ENCODE results near the gene SLF2.

SLF2 gene, protein sequence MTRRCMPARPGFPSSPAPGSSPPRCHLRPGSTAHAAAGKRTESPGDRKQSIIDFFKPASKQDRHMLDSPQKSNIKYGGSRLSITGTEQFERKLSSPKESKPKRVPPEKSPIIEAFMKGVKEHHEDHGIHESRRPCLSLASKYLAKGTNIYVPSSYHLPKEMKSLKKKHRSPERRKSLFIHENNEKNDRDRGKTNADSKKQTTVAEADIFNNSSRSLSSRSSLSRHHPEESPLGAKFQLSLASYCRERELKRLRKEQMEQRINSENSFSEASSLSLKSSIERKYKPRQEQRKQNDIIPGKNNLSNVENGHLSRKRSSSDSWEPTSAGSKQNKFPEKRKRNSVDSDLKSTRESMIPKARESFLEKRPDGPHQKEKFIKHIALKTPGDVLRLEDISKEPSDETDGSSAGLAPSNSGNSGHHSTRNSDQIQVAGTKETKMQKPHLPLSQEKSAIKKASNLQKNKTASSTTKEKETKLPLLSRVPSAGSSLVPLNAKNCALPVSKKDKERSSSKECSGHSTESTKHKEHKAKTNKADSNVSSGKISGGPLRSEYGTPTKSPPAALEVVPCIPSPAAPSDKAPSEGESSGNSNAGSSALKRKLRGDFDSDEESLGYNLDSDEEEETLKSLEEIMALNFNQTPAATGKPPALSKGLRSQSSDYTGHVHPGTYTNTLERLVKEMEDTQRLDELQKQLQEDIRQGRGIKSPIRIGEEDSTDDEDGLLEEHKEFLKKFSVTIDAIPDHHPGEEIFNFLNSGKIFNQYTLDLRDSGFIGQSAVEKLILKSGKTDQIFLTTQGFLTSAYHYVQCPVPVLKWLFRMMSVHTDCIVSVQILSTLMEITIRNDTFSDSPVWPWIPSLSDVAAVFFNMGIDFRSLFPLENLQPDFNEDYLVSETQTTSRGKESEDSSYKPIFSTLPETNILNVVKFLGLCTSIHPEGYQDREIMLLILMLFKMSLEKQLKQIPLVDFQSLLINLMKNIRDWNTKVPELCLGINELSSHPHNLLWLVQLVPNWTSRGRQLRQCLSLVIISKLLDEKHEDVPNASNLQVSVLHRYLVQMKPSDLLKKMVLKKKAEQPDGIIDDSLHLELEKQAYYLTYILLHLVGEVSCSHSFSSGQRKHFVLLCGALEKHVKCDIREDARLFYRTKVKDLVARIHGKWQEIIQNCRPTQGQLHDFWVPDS

DNA sequence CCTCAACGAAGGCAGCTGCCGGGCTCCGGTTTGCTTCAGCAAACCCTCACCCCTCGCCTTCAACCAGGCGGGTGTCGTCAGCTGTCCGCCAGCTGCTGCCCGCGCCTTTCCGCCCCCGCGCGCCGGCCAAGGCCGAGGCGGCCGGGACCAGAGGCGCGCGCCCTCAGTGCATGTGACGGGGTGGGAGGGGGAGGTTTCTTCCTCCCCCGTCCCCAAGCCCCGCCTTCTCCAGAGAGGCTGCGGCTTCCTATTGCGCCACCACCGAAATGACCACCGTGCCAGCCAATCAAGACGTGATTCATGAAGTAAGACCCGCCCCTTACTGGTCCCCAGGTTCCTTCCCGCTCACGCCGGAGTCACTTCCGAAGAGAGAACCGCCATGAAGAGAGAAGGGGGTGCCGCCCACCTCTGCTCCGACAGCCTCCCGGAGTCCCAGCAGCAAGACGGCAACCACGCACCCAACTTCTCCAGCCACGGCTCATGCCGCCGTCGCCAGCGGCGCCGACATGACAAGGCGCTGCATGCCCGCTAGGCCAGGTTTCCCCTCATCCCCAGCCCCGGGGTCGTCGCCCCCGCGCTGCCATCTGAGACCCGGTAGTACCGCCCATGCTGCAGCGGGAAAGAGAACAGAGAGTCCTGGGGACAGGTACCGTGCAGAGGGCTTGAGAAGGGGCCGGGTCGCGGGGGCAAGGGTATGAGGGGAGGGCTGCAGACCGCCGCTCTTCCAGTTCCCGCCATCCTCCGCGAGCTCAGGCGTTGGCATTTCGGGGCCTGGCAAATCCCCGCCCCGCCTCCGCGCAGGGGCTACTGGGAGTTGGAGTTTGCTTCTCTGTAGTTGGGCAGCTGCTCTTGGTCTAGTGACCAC lies at the start of gene SLF2:
Gene SLF2 (plus strand): TSS at position 359 of the 865 bp plus-strand sequence. CDS start 148 bp downstream, at position 507.
- peak; percentile 82 to 93 for DNase-seq

DNA sequence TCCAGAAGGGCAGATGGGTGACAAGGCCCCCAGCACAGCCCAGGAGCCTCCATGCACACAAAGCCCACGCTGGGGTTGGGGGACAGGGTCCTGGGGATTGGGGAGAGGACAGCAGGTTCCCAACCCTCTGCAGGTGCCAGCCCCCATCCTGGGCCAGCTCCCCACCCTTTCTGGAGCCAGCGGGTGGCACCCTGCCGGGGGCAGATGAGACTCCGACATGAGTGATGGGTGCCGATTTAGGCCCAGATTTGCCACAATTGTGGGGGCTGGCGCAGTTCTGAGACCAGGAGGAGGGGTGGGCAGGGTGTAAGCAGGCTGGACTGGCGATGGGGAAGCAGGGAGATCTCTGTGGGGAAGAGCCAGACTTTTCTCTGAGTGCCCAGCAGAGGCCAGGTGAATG lies 49.3 kb upstream of the SLF2 start:
- DNase-seq: no peak

DNA sequence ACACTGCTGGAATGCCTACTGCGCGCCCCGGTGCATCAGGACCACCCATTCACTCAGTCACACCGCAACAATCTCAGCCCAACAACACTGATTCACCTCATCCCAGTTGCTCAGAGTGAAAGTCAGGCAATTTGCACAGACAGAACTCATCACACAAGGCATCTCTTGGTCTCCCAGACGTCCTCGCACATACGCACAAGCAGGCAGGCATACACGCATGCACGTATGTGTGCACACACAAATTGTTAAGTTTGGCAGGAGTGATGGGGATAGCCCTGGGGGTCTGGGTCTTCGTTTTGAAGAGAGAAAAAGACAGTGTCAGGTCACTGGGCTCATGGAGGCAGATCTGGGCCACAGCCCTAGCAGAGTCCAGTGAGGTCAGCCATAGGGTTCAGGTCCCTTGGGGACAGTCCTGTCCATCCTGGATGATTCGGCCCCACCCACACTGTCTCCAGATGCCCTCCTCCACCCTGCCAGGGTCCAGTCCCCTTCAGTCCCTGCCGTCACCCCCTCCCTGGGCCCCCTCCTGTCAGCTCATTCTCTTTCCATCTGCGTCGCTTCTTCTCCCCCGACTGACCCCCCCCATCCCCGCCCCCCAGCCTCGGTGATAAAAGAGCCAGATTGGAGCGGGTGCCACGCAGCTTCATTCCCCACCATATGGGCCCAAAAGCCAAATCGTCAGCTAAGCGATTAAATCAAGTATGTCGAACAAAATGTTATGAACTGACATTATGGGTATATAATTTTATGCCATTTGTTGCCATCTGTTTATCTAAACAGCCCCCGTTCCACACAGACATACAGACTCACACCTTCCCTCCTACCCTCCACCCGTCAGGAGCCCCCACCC lies 48.5 kb upstream of the SLF2 start:
- no peak for DNase-seq

DNA sequence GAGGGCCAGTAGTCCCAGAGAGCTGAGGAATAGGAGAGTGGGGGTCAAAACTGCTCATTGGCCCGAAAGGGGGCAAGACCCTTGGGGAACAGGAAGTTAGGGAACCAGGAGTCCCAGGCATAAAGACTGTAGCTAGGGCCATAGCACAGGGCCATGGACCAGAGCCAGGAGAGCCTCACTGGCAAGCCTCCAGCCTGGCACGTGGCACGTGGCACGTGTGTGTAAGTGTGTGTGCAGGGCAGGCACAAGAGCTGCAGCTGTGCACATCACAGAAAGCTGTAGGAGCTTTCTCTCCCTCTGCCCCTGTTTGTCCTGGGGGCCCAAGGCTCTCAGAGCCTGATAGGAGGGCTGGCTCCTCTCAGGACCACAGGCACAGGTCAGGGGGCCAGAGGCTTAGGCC lies 47.8 kb upstream of the SLF2 start:
- DNase-seq: no peak

DNA sequence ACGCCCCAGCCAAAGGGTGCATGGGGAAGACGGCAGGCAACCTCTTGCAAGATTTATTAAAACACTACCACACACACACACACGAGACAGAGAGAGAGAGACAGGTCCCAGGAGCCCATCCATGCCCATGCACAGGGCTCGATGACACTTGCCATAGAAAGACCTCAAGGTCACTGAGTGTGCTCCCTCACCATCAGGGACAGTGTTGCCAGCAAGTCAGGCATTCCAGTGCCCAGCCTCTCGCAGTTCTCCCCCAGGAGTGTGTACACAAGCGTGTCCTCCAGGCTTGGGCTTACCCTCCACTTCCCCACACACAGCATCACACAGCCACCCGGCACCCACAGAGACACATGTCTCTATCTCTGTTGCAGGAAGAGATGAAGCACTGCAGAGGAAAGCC lies 46.8 kb upstream of the SLF2 start:
- DNase-seq: no peak

DNA sequence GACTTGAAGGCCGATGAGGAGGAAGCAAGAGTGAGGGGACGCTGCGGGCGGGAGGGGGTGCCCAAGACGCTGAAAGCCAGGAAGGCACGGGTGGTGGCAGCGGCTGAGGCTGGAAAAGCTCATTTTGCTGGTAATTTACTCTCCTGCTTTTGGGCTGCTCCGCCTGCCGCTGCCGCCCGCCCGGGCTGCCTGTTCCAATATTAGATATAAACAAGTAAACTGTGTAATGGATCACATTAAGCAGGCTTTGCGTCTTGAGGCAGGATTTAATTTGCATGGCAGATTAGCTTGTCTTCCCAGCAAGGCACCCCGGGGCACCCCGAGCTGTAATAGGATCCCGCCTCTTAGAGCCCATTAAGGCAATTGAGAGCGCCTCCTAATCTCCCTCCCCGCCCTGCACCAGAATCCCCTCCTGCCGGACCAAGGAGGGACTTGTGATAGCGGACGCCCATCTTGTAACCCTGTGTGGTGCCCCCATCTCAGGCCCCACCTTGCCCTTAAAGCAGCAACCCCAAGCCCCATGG lies 46.1 kb upstream of the SLF2 start:
- DNase-seq: no peak

DNA sequence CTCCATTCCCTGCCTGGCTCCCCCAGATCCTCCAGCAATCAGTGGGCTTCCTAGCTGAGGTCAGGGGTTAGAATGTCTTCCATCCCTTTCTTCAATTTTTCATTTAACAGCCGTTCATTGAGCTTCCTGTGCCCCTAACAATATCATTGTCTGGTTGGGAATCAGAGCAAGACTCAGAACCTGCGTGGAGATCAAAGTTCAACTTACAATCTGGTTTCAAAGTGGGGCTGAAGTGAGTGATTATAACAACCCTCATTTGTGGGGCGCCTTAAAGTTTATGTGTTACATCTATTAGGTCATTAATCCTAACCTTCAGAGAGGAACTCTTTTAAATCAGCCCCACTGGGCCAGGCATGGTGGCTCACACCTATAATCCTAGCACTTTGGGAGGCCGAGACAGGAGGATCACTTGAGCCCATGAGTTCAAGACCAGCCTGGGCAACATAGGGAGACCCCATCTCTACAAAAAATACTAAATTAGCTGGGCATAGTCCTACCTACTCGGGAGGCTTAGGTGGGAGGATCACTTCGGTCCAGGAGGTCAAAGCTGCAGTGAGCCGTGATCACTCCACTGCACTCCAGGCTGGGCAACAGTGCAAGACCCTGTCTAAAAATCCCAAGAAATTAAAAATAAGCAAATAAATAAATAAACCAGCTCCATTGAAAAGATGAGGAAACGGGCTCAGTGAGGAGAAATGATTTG lies 45.4 kb upstream of the SLF2 start:
- DNase-seq: no peak

DNA sequence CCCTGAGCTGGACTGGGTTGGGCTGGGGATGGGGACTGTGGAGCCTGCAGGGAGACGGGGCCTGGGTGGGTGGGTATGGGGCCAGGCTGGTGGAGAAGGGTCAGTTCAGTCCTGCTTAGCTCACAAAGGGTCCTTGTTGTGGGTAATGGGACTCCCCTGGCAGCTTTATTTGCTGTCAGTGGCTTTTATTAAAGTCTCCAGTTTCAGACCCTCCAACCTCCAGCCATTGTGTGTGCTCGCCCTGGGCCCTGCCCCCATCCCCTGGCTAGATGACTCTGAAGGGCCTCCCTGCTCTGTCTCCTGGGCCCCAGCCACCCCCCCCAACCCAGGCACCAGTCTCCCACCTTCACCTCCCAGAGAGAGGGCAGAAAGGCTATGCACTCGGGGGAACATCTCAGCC lies 44.4 kb upstream of the SLF2 start:
- no peak for DNase-seq

DNA sequence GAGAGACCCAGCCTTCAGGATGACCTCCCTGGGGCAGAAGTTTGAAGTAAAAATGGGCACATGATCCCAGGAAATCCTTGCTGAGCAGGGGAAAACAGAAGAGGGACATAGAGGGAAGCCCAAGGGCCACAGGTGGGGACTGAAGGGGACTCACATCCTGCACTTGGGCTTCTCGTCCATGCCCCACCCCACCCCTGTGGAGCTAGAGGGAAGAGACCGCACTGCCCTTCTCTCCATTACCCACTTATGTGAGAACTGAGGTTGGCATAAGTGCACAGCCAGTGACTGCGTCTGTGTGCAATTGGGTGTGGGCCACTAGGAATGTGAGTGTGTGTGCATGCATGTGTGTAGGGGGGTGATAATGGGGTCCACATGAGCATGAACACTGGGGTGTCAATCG lies 43.4 kb upstream of the SLF2 start:
- no peak for DNase-seq

DNA sequence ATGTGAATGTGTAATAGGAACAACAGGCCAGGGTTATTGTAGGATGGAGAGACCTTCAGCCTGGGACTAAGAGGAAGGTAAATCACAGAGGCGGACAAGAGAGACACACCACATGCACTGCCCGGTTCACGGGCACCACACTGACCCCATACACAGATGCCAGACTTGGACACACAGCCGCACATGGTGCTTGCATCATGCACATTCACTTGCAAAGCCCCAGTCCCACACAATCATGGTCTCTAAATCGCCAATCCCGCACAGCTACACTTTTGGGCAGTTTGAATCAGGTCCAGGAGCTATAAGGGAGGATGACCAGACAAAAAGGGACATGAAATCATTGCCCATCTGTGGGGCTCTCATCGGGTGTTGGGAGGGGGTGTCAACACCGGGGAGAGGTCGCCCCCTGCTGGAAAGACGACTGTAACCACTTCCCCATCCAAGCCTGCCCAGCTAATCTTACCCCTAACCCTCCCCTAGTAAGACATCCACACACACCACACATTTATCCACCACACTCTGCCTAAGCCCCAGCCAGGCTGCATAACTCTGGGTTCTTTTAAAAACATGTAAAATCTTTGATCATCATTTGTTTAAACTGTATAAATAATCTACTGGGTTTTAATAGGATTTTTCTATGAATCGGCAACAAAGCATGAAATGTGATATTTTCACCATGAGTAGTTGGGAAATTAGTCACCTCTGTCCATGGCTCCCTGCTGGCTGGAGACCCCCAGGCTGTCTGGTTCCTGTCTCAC lies 40.5 kb upstream of the SLF2 start:
- DNase-seq: no peak

DNA sequence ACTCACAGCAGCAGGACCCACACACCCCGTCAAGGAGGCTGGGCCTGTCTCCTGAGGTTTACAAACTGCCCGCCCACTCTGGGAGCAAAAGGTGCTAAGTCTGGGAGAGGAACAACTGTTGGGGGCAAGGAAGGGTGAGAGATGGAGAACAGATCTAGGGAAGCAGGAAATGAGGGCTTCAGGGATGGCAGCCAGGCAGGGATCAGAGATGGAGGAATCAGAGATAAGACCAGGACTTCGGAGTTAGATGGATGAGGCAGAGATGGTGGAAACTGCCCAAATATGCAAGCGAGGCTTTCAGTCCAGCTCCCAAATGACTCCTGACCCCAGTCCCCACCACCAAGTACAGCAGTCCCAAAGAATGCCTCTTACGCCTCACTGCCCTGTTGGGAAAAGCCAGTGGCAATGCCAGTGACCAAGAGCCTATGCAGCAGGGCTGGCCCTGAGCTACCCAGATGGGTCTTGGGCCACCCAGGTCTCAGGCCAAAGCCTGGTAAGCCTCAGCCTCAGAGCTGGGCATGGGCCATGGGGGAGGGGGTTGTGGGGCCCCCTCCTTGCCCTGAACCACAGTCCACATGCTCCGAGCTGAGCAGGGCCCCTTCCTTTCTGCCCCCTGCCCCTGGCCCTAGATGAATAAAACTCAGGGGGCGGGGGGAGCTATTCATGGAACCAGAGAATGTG lies 39.5 kb upstream of the SLF2 start:
- DNase-seq: no peak

DNA sequence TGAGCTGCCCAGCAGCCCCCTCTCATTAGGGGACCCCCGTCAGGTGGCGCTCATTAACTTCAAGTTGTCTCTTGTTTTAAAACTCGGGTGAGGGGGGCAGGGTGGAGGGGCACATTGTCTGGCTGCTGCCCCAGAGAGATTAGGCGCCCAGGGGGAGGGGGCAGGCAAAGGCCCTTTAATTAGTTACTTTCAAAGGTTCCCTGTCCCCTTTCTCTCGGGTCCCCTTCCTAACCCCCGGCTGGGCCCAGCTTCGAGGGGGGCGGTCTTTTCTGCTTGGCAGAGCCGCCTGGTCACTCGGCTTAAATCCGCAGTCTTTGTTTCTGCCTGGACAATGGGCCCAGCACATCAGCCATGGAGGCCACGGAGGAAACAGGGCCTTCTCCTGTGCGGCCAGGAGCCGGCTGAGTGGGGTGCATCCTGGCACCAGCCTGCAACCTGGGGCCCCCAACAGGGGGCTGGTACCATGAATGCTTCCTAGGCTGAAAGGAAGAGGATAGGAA lies 38.9 kb upstream of the SLF2 start:
- no peak for DNase-seq

DNA sequence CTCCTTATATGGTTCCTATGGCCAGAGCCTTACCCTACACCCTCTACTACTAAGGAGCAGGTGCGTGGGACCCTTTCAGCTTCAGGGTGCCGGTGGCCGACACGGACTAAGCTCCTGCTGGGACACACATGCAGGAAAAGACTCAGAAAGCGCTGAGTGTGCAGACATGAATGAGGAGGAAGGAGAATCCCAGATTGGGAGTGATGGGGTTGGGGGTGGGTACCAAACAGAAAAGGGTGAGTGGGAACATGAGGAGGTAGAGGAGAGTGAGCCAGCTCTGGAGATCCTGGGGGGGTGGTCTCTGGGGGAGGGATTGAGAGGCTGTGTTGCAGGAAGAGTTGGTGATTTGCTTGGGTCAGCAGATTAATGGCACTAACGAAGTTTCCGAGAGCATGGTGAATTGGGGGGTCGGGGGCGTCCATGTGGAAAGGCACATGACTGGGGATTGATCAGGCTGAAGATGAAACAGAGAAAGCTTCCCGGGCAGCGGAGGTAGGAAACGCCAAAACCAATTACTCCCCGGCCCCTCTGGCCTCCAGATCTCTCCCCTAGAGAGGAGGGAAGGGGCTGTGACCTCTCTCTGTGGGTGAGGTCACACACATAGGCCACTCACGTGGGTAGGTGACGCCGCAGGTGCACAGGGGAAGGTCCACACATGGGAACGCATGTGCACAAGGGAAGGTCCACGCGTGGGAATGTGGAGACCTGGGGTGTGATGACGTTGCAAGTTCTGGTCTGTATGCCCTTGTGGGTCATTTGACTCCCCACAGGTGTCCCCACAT lies 37.9 kb upstream of the SLF2 start:
- DNase-seq: no peak

DNA sequence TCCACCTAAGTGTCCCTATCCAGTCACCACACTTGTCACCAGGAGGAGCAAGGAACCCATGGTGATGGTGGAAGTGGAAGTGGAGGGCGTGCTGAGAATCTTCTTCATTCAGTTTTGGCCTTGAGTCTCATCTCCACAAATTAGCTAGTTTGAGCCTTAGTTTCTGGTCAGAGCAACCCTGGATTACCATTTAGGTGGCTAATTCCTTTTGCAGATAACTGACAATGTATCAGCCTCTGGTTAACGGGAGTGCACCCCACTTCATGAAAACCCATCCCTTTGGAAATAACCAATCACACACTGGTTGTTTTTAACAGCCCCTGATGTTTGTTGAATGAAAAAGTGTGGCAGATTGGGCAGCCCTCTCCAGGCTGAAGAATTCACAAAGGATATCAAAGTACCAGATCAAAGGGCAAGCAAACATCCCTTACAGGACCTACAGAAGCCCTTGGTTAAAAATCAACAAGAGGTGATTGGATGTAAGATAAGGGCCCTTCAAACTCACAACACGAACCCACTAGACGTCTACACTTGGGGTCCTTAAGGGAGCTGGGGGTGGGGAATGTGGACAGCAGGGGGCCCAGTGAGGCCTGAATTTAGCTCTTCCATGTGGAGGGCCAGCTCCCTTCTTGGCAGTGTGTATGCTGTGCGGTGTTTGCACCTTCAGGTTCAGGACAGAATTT lies 37.1 kb upstream of the SLF2 start:
- DNase-seq: no peak

DNA sequence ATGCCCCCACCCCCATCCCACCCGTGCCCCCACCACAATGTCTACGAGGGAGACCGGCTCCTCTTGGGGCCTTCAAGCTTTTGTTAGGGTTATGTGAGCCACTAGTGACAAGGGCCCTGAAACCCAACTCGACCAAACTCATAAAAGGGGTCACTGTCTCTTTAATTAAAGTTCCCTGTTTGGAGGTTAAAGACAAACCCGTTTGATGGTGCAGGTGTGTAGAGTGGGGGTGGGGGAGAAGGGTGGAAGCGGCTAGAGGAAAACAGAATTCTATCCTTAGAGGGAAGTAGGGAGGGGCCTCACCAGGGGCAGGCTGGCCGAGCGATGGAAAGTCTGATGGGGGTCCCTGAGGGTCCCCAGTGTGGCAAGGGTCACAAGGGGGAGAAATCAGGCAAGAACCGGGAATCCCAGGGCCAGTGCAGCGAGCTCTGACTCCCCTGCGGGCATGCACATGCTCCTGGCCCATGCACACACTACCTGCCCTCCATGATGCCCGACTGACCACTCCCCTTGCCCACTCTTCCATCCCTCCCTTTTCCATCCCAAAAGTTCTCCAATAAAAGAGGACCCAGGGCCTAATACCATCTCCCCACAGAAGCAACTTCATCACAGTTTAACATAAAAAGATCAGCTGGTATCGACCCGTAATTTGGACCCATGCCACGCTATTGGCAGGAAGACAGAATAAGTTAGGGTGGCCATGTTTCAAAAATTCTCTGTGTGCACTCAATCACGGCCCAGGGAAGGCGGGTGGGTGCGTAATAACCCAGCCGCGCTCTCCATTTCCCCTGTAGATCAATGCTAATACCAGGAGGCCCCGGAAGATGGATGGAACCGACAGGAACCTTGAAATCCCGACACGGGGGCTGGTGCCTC lies 35.9 kb upstream of the SLF2 start:
- DNase-seq: no peak

DNA sequence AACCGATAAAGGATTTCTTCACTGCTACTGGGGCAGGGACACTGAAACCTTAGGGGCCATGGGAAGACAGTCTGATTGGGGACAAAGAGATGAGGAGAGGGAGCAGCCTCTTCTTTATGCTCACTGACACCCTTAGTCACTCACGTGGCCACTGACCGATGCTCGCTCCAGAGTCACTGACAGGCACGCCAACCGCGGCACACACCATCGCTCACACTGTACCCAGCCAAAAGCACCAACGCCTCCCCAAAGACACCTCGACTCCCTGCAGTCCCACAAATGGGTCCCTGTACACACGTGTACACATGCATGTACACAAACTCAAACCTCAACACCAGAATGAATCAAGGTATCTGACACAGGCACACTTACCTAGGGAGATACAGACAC lies 35.3 kb upstream of the SLF2 start:
- no peak for DNase-seq
